ENCODE measurements around the gene ST3GAL4. TPM values are rescaled to one million over a fixed set of nuclear protein-coding genes. Genes with fewer than 3 reads are reported as not detected.

ST3GAL4 gene
- total and polyA plus RNA-seq, 3 donors from 2014 or later = 102 to 221 (median 212) TPM

DNA sequence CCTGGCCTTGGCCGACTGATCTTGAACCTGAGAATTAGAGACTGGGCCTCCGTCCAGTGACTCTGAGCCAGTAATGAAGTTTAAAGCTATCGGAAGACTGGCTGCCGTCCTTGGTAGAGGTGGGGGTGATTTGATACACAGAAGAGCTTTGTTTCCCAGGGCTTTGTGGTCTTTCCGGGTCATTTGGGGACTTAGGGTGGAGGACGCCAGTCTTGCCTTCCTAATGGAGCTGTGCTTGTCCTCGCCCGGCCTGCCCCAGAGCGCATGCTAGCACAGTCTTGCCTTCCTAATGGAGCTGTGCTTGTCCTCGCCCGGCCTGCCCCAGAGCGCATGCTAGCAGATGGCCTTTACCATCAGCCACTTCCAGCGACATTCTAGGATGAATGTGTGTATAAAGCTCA lies 65.8 kb downstream of the ST3GAL4 start:
- Histone ChIP-seq H3K4me1 (peaks cover 77% of the 10 kb centered on the region), H3K27ac (peak overlapping the region in 1 of 2 donors; percentile 88), H3K36me3 (ENCODE audit: low read depth, missing control alignments) (no peaks in the 10 kb centered on the region), H3K9me3 (no peaks in the 10 kb centered on the region), H3K4me3 (no peak overlapping the region), H3K27me3 (no peaks in the 10 kb centered on the region)
- peak; percentile 85 for DNase-seq
- TF ChIP-seq, protein P1, sequence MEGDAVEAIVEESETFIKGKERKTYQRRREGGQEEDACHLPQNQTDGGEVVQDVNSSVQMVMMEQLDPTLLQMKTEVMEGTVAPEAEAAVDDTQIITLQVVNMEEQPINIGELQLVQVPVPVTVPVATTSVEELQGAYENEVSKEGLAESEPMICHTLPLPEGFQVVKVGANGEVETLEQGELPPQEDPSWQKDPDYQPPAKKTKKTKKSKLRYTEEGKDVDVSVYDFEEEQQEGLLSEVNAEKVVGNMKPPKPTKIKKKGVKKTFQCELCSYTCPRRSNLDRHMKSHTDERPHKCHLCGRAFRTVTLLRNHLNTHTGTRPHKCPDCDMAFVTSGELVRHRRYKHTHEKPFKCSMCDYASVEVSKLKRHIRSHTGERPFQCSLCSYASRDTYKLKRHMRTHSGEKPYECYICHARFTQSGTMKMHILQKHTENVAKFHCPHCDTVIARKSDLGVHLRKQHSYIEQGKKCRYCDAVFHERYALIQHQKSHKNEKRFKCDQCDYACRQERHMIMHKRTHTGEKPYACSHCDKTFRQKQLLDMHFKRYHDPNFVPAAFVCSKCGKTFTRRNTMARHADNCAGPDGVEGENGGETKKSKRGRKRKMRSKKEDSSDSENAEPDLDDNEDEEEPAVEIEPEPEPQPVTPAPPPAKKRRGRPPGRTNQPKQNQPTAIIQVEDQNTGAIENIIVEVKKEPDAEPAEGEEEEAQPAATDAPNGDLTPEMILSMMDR (IDR thresholded peaks at IDR 0.05) = no peak
- no peak for TF ChIP-seq POLR2A (IDR thresholded peaks at IDR 0.05)
- 30 to 45% methylated on average over 13 of the region's 13 CpGs for WGBS, 2 donors
- intact Hi-C loops (cut with DNase I; ENCODE audit: low total_unique reads) = no loop called here

- no peaks in the 10 kb centered on the region for H3K27me3 ChIP-seq
- DNase-seq = no peak
- peaks cover 77% of the 10 kb centered on the region for H3K4me1 ChIP-seq
- no peaks in the 10 kb centered on the region for H3K36me3 ChIP-seq (ENCODE audit: low read depth, missing control alignments)
- intact Hi-C loops (cut with DNase I; ENCODE audit: low total_unique reads) = no loop called here
- H3K27ac ChIP-seq = peak overlapping the region in 1 of 2 donors; percentile 88
- no peak overlapping the region for H3K4me3 ChIP-seq
- WGBS, 2 donors = 84 to 87% methylated on average over 2 of the region's 2 CpGs
- TF ChIP-seq POLR2A (IDR thresholded peaks at IDR 0.05) = no peak
- TF ChIP-seq, protein P1 (IDR thresholded peaks at IDR 0.05) = no peak
- no peaks in the 10 kb centered on the region for H3K9me3 ChIP-seq
Observed at GRCh38 chr11:126422446-126422845, 67.0 kb downstream of the ST3GAL4 start.

DNA sequence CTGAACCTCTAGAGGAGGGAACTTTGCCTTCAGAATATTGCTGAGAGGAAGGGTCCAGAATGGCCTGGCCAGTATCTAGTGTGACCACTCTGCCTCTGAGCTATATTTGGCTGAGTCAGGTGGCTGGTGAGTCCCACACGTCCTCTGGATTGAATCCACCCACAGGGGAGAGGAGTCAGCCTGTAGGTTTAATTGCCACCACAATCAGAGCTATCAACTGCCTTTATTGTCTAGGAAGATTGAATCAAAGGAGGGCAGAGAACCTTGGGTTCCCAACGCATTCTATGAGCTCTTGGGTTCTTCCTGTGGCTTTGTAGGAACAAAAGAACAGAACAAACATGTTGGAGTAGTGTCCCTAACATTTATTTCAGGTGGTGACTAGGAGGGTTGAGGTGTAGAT lies 67.7 kb downstream of the ST3GAL4 start:
- H3K4me1 ChIP-seq = peaks cover 77% of the 10 kb centered on the region
- WGBS, 2 donors = 32 to 38% methylated on average over 1 to 2 of the region's 2 CpGs

DNA sequence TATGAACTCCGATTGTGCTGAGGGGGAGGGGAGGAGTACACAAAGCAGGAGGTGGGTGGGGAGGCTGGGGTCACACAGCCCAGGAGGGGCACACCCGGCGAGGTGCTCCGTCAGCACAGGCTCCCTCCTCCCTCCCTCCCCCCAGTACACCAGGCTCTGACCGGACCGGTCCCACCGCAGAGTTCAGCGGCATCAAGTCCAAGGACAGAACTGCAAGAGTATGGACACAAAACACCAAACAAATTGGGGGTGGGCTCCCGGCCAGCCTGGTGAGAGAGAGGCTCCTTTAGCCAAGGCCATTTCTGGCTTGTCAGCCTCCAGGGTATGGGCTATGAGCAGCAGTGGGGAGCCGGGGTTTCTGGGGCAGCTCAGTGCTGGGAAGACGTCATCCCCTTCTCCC lies 68.3 kb downstream of the ST3GAL4 start:
- TF ChIP-seq, protein P1 (IDR thresholded peaks at IDR 0.05) = no peak
- peak; percentile 79 for DNase-seq
- H3K36me3 ChIP-seq (ENCODE audit: low read depth, missing control alignments) = no peaks in the 10 kb centered on the region
- no peaks in the 10 kb centered on the region for H3K9me3 ChIP-seq
- peaks cover 73% of the 10 kb centered on the region for H3K4me1 ChIP-seq
- no peak overlapping the region for H3K4me3 ChIP-seq
- intact Hi-C loops (cut with DNase I; ENCODE audit: low total_unique reads) = no loop called here
- 35 to 36% methylated on average over 6 to 11 of the region's 11 CpGs for WGBS, 2 donors
- H3K27ac ChIP-seq = peak overlapping the region; percentile 16 to 81
- H3K27me3 ChIP-seq = no peaks in the 10 kb centered on the region

More for the DNA sequence above, 67.7 kb downstream of the ST3GAL4 start:
- TF ChIP-seq POLR2A (IDR thresholded peaks at IDR 0.05) = no peak
- TF ChIP-seq, protein P1 (IDR thresholded peaks at IDR 0.05) = no peak
- H3K36me3 ChIP-seq (ENCODE audit: low read depth, missing control alignments) = no peaks in the 10 kb centered on the region
- no peaks in the 10 kb centered on the region for H3K27me3 ChIP-seq
- peak overlapping the region; percentile 16 to 81 for H3K27ac ChIP-seq
- intact Hi-C loops (cut with DNase I; ENCODE audit: low total_unique reads) = no loop called here
- no peaks in the 10 kb centered on the region for H3K9me3 ChIP-seq
- no peak overlapping the region for H3K4me3 ChIP-seq
- no peak for DNase-seq

DNA sequence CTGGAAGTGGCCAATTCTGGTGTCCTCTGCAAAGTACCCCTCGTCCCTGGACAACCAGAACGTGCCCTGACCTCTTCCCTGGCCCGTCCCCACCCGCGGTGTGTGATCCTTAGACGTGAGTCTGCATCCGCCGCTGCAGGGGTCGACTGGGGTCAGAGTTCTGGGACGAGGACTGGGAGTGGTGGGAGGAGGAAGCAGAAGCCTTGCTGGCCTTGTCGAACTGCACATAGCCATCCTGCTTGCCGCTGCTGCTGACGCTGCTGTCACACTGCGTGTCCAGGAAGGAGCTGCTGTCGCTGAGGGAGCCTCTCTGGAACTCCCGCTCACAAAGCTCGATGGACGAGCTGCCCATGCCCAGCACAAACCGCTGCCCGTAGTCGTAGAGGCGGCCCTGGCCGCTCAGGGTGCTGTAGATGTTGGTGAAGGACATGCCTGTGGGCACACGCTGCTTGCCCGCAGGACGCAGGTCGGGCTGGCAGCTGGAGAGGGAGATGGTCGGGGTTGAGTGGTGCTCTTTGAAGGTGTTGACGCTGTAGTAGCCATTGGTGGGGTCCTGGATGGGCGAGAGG lies 69.1 kb downstream of the ST3GAL4 start:
- Histone ChIP-seq H3K4me1 (peaks cover 65% of the 10 kb centered on the region), H3K27me3 (no peaks in the 10 kb centered on the region), H3K9me3 (no peaks in the 10 kb centered on the region), H3K4me3 (no peak overlapping the region), H3K27ac (peak overlapping the region; percentile 35 to 81), H3K36me3 (ENCODE audit: low read depth, missing control alignments) (no peaks in the 10 kb centered on the region)
- peak; percentile 57 for DNase-seq
- intact Hi-C loops (cut with DNase I; ENCODE audit: low total_unique reads) = no loop called here
- WGBS, 2 donors = 52 to 90% methylated on average over 15 to 30 of the region's 30 CpGs
- TF ChIP-seq POLR2A (IDR thresholded peaks at IDR 0.05) = no peak
- TF ChIP-seq, protein P1 (IDR thresholded peaks at IDR 0.05) = no peak

Data from testis (tissue), 3 donors.